Activated CD4-positive, alpha-beta T cell treated with anti-CD3 and anti-CD28 coated beads for 48 hours (primary cell): Measurements from ENCODE around the gene KDM2A.

Source experiments
- DNase-seq: peaks from one replicate; pipeline ENCODE4 v3.0.0-alpha.2; 2020

Gene KDM2A

DNA sequence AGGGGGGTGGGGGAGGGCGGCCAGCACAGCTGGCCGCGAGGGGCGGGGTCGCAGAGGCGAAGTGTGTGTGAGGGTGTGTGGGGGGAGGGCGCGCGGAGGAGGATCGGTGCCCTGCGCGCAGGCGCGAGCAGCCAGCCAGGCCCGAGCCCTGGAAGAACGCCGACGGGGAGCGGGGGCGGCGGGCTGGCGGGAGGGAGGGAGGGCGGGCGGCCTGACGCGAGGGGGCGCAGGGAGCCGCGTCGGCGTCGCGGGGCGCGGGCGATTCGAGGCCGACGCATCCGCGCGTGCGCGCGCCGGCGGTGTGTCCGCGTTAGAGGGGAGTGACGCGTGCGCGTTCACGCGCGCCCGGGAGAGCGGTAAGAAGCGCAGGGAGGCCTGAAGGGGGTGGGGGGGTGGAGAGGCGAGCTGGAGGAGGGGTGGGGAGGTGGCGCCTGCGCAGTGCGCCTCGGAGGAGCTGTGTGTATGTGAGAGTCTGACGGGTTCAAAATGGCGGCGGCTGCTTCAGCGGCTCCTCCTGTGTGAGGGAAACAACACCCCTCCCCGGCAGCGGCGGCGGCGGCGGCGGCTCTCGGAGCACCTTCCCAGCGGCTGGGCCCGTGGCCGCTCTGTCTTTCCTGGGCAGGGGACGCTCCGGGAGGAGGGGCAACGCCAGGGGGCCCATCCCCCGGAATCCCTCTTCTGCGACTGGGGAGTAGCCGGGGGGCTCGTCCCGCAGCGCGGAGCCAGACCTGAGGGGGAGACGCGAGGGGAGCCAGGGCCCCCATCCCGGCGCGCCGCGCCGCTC is at the start of gene KDM2A:
TSS of gene KDM2A (plus strand) at position 463 of the 784 bp plus-strand sequence. CDS start 2,054 bp downstream, outside the sequence.
- peak; percentile 99 for DNase-seq

DNA sequence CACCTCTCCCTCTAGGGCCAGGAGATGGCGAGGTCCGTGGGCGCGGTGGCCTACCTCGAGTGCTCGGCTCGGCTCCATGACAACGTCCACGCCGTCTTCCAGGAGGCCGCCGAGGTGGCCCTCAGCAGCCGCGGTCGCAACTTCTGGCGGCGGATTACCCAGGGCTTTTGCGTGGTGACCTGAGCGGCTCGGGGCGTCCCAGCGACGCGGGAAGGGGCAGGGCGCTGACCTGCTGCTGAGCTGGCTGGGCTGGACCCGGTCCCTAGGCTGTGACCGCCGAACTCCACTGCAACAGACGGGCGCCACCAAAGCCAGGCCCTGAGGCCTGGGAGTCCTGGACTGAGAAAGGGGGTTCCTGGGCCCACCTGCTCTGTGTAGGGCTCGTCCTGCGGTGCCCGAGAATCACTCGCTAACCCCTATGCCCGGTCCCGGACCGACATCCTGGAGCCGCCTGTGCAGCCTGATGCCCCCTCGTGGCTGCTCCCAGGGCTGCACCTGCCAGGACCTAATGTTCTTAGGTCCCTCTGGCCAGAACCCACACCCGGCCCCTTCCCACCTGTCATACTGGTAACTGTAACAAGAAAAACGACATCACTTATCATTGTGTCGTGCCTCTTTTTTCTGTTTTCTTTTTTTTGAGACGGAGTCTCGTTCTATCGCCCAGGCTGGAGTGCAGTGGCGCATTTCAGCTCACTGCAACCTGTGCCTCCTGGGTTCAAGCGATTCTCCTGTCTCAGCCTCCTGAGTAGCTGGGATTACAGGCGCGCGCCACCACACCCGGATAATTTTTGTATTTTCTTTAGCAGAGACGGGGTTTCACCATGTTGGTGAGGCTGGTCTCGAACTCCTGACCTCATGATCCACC is 47.4 kb upstream of the KDM2A start:
- DNase-seq, result peak; percentile 87

DNA sequence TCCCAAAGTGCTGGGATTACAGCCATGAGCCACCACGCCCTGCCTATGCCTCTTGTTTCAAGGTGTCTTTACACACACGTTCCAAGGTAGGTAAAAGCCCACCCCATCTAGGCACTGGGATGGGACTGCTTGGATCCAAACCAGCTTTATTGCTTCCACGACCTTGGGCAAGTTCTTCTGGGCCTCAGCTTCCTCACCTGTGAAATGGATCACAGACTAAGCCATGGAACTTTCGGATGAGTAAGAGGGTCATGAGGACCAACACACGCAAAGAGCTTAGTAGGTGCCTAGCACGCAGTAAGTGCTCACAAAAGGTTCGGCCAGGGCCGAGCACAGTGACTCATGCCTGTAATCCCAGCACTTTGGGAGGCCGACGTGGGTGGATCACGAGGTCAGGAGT is 46.8 kb upstream of the KDM2A start:
- no peak for DNase-seq

DNA sequence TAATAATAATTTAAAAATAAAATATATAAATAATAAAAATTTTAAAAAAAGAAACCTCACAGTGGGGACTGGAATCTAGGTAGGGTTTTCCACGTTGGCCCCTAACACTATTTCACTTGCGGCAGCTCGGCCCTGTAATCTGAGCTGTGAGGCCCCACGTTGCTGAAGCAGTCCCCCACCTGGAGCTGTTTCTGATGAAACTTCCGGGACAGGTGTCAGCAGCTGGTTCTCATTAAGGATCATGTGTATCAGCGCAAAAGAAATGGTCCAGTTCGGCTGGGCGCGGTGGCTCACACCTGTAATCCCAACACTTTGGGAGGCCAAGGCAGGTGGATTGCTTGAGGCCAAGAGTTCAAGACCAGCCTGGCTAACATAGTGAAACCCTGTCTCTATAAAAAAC is 45.2 kb upstream of the KDM2A start:
- no peak for DNase-seq

DNA sequence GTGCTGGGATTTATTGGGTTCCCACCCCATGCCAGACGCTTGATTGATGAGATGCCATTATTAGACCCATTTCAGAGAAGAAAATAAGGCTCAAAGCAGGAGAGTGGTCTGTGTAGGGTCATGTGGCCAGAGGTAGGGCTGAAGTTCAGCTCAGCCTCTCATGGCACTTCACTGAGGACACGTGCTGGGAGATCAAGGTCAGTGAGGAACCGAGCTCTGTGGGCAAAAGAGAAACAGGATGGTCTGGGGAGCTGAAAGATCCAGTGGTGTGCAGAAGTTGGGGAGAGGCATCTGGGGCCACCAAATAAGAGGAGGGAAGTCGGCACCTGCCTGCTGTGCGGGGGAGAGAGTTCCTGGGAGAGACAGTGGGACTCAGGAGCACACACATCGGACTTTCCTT is 42.9 kb upstream of the KDM2A start:
- DNase-seq, result no peak

DNA sequence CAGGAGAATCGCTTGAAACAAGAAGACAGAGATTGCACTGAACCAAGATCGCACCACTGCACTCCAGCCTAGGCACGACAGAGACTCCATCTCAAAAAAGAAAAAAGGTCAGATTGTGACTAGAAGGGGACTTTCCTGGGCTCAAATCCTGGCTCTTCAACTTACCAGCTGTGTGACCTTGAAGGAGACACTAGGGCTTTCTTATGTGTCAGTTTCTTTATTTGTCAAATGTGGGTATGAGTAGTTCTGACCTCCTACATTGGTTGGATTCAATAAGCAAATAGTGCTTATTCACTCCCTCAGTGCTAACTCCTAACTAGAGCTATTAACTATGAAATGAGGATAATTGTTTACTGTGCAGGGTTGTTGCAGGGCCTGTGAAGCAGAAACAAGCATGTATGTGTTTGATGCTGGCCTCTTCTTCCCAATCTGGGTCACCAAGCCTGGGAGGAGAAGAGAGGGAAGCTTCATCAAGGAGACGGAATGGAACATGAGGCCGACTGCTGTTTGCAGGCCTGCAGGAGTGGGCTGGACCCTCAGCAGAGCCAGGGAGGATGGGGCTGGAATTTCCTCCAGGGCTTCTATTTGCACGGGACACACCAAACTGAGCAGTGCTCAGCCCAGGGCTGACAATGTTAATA is 39.9 kb upstream of the KDM2A start:
- no peak for DNase-seq

DNA sequence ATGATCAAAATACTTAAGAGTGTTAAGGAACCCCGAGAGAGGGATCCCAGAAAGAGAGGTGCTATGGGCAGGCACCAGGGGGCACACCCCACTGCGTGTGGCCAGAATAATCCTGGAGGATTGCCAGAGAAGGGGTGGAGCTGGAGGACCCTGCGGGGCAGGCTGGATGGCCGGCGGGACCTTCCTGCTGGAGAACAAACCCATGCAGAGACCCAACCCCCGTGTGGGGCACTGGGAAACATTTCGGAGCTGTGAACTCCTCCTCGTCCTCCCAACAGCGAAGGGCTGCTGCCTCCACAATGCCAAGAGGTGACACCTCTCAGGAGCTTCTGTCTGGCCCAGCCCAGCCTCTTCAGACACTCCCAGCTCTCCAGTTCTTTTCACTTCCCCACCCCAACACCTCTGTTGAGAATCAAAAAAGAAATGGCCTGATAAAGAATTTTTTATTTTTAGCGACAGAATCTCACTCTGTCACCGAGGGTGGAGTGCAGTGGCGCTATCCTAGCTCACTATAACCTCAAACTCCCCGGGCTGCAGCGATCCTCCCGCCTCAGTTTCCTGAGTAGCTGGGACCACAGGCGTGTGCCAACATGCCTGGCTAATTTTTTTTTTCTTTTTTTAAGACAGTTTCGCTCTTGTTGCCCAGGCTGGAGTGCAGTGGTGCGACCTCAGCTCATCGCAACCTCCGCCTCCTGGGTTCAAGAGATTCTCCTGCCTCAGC is 36.8 kb upstream of the KDM2A start:
- DNase-seq, result no peak

DNA sequence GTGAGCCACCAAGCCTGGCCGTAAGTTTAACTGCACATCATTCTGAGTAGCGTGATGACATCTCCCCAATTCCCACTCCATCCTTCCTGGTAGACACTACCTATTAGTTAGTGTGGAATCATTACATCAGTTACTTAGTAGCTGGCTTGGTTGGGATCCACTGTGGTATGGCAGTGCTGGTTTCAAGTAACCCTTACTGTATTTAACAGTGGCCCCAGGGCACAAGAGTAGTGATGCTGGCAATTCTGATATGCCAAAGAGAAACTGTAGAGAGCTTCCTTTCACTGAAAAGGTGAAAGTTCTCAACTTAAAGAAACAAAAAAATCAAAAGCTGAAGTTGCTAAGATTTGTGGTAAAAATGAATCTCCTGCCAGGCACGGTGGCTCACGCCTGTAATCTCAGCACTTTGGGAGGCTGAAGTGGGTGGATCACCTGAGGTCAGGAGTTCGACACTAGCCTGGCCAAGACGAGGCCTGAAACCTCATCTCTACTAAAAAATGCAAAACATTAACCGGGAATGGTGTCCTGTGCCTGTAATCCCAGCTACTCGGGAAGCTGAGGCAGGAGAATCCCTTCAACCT is 35.2 kb upstream of the KDM2A start:
- DNase-seq, result no peak

DNA sequence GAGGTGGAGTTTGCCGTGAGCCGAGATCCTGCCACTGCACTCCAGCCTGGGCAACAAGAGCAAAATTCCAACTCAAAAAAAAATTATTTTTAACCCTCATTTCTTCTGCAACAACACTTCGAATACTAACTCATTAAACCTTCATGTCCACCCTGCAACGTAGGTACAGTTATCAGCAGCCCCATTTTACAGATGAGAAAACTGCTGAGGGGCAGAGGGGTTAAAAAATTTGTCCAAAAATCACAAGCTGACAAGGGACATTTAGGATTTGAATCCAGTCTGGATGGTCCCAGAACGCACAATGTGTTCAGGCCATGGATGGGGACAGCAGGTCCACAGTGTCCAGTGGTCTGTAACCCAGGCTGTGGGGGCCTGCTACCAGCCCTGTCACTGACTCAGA is 33.4 kb upstream of the KDM2A start:
- DNase-seq, result no peak

DNA sequence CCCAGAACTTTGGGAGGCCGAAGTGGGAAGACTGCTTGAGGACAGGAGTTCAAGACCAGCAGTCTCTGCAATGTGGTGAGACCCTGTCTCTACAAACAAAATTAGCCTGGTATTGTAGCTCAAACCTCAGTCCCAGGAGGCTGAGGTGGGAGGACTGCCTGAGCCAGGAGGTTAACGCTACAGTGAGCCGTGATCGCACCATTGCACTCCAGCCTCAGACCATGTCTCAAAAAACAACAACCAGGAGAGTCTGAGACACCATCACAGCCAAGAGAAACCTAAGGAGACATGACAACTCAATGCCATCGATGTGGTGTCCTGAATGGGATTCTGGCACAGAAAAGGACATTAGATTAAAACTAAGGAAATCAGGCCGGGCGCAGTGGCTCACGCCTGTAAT is 28.3 kb upstream of the KDM2A start:
- DNase-seq, result no peak

DNA sequence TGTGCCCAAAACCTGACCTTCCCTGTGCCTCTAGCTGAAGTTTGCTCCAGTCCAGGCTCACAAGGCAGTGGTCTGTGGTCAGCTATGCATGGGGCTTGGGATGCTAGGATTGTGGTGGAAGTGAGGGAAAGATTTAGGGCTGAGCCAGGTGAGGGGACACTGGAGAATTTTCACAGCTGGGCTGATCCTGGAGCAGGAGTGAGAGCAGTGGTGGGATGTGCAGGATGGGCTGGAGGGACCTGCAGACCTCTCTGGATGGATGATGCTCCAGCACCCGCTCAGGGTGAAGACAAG is 23.9 kb upstream of the KDM2A start:
- DNase-seq, result no peak

DNA sequence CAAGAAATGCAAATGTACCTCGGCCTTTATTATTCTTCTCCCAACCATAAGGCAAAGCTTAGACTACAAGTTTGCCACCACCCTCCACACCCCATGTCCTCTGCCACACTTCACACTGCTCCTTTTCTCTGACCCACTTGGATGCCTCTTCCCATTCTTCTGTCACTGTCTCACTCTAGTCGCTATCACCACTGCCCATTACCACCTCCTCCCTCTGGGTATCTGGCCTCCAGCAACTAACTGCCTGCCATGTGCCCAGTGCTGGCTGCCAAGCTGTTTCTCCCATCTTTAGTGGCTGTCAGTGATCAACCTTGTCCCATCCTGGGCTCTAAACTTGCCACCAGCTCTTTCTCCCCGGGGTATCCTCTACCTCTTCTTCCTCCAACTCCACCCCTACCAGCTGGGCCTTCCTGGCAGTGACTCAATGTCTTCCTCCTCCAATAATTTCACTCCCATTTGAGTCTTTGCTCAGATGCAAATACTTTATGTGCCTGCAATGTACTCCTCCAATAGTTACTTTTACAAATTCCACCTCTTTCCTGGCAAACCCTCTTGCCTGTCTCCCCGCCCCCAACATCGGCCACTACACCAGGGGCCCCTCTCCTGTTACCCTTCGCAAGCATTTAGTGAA is 20.1 kb upstream of the KDM2A start:
- DNase-seq, result no peak

DNA sequence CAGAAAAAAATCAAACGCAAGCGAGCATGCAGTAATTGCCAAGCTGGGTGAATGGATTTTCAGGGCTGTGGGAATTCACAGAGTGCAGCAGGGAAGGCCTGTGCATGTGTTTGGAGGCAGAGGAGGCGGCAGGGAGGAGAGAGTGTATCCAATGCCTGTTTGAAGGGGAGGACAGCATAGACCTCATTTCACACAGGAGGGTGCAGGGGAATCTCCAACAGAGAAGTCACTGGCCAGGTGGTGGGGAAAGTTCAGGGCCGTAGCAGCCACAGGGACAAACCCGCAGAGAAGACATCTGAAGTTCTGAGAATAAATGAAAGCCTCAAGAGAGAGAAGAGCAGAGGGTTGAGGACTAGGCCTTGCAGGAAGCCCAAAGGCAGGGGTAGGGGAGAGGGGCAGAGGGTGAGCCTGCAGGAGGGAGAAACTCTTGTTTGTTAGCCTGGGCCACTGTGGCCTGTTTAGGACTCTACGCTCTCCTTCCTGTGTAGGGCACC is 19.2 kb upstream of the KDM2A start:
- DNase-seq, result no peak

DNA sequence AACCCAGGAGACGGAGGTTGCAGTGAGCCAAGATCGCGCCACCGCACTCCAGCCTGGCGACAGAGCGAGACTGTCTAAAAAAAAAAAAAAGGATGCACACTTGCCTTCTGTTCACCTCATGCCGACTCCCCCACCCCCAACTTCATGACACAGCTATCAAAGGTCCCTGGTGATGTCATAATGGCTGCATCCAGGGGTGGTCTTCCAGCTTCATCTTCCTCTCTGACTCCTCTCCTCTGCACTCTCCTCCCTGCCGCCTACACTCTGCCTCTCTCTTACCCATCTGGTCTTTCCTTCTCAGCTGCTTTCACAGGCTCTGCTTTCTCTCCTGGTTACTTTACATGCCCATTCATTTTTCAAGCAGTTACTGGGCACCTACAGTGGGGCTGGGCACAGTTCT is 16.4 kb upstream of the KDM2A start:
- no peak for DNase-seq

DNA sequence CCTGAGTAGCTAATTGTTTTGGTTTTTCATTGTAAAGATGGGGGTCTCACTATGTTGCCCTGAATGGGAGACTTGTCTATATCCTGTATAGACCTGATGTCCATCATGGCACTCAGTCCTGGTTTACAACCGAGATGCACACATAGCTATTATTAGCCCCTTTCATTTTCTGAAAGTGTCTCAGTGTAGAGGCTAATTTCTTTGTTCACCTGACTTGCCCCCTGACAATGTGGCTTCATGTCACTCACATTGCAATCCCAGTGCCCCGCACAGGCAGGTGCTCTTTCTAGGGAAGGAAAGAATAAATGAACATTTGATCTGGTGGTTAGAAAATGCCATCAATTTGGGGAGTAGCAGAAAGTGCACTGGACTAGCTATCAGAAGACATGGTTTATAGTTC is 13.1 kb upstream of the KDM2A start:
- DNase-seq, result no peak

DNA sequence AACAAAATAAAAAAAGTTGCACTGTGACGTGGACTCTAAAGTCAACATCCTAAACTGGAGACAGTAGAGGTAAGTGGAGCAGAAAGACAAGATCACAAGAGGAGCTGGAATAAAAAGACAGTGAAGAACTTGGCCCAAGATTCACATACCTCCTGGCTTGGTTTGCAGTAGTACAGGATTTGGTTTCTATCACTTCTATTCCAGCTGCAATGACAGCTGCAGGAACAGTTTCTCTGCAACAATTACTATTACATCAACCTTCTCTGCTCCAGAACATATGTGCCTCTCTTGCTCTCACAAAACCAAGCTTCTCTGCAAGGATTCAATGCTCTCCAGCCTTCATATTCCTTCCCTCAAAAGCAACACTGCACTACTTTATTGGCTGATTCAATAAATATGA is 7.8 kb upstream of the KDM2A start:
- no peak for DNase-seq

DNA sequence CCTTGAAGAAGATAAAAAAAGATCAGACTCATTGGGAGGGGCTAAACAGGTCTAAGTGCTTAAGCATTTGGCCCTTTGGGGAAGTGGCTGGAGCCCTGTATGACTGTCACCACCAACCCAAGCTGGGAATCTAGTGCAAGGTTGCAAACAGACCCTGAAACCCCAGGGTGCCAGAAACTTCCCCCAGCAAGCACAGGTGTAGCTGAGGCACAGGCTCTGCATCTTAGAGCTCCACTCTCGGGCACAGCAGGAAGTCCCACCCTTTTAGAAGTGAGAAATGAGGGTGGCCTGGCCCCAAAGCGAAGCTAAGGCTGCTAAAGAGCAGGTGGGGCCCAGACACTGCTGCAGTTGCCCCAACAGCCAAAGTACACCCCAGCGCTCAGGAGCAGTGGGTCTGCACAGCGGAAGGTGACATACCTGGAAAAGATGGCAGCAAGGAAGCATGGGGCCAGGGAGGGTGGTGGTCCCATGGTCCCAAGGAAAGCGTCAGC is 5.8 kb upstream of the KDM2A start:
- peak; percentile 5 for DNase-seq

DNA sequence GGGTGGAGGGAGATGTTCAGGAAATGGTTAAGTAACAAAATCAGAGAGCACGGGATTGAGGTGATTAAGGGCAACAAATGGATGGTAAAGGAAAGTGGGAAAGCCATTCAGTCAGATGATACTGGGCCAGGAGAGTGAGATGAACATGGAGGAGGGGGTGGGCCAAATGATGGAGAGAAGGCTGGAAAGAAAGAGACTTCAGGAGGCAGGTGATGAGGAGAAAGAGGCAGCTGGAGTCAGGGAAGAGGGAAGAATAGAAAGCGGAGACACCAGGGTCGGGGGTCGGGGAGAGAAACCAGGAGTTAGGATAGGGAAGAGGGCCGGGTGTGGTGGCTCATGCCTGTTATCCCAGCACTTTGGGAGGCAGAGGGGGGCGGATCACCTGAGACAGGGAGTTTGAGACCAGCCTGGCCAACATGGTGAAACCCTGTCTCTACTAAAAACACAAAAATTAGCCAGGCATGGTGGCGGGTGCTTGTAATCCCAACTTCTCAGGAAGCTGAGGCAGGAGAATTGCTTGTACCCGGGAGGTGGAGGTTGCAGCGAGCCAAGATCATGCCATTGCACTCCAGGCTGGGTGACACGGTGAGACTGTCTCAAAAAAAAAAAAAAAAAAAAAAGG is 4.7 kb upstream of the KDM2A start:
- no peak for DNase-seq

DNA sequence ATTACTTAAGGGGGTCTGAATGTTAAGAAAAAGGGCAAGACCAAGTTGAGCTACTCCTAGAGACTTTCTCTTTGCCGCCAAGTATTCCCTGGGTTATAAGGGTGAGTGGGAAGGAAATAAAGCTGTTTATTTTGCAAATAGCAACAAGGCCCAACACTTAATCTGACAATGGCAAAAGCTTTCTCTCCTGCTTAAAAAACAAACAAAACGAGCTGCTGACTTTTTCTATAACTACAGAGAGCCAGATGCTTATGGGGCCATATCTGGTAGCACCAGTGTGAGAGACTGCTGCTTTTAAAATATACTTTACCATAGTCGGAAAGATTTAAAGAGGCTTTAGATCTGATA is 2.3 kb upstream of the KDM2A start:
- no peak for DNase-seq

DNA sequence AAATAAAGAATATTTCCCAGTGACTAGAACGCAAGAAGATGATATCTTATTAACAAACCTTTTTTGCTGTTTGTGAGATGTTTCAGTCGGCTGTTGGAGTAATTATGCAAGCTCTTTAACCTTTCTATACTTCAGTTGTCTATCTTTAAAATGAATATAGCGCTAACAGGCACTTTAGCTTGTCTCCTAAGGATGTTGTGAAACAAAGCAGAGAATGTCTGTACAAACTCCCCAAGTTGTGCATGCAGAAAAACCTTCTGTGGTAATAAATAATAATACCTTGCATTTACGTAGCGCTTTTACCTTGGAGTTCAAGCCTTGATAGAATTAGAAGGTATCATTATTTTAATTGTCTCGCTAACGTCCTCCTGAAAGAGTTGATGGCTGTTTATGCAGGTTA is 1.9 kb upstream of the KDM2A start:
- DNase-seq, result no peak

DNA sequence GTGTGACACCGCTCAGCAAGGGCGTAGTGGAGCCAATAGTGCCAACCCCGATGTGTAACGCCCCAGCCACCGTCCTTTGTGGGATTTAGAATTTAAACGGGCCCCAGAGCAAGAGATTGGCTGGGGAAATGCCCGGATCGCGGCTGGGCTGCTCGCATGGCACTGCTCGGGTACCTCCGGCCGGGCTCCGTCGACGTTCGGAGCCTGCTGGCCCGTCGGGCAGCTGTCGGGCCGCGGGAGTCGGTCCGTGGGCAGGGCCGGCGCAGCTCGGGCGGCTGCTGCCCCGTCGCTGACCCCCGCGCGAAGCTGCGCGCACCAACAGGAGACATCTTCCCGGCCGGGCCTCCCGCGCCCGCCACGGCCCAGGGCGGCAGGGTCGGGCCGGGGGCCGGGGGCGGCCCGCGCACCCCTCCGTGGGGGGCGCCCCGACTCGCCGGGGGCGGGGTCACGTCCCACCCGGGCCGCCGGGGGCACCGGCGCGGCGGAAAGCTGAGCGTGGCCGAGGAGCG is 1.3 kb upstream of the KDM2A start:
- peak; percentile 68 for DNase-seq
